Right lobe of liver (tissue), 4 donors: ENCODE data around the gene KCNG4.

Experiments used
- POLR2A ChIP-seq: fragments of 450-650 bp; IDR thresholded peaks from one replicate; pipeline ENCODE4 v1.6.1; 2017; ENCODE audit warnings: antibody characterized with exemption, mild to moderate bottlenecking
- TF ChIP-seq, protein P1 (sequence below), 4 donors: fragments of 200-600 bp in 3 of 4; fragments of 450-650 bp in 1 of 4; IDR thresholded peaks; one replicate each; pipeline versions ENCODE4 v1.5.1 to v1.8.0; 2016 to 2022; ENCODE audit warnings: antibody characterized with exemption in 4 of 4, mild to moderate bottlenecking in 2 of 4
- donor health status: DM: no; HTN: no; CAD: no.
- donor health status: DM: no; HTN: no; CAD: no.
- donor health status: DM: no; HTN: yes; CAD: no.

DNA sequence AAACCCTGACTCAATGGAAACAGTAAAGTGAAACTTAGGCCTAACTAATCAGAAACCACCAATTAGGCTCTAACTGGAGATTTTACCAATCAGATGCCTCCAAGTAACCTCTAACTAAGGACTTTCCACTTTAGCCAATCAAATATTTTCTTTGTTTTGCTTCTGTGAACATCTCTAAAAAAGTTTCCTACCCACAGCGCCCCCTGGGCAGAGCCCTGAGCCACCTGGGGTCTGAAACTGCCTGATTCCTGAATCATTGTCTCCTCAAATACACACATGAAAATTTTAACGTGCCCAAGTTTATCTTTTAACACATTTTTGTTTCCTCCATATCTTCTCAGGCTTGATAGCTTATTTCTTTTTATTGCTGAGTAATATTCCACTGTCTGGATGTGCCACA, 29.8 kb downstream of the KCNG4 start:
- TF ChIP-seq, protein P1, sequence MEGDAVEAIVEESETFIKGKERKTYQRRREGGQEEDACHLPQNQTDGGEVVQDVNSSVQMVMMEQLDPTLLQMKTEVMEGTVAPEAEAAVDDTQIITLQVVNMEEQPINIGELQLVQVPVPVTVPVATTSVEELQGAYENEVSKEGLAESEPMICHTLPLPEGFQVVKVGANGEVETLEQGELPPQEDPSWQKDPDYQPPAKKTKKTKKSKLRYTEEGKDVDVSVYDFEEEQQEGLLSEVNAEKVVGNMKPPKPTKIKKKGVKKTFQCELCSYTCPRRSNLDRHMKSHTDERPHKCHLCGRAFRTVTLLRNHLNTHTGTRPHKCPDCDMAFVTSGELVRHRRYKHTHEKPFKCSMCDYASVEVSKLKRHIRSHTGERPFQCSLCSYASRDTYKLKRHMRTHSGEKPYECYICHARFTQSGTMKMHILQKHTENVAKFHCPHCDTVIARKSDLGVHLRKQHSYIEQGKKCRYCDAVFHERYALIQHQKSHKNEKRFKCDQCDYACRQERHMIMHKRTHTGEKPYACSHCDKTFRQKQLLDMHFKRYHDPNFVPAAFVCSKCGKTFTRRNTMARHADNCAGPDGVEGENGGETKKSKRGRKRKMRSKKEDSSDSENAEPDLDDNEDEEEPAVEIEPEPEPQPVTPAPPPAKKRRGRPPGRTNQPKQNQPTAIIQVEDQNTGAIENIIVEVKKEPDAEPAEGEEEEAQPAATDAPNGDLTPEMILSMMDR (IDR thresholded peaks at IDR 0.05) = no peak
- TF ChIP-seq POLR2A = no peak
